Limb (tissue), 2 donors: ENCODE data around the gene ST3GAL5.
"Not testable (repeated sequence)": the region's sequence is repeated elsewhere in the genome, so short reads cannot be mapped to it uniquely, and the experiment has no call there.

Source experiments
- DNase-seq, 2 donors: peaks; one replicate each; pipeline ENCODE4 v3.0.0-alpha.2; 2016; ENCODE audit errors: extremely low spot score in 2 of 2

The ST3GAL5 gene

GRCh38 chr2:85838181-85838580 lies 50.6 kb downstream of the ST3GAL5 start:
- no peak for DNase-seq

- no peak for DNase-seq
Observed at GRCh38 chr2:85834466-85834865, 54.3 kb downstream of the ST3GAL5 start.

GRCh38 chr2:85831735-85832134 lies 57.1 kb downstream of the ST3GAL5 start:
- DNase-seq: no peak

GRCh38 chr2:85830645-85831044 lies 58.1 kb downstream of the ST3GAL5 start:
- DNase-seq: no peak

- DNase-seq: not testable (repeated sequence)
Observed at GRCh38 chr2:85829394-85829793, 59.4 kb downstream of the ST3GAL5 start.

- no peak for DNase-seq
Observed at GRCh38 chr2:85828725-85829124, 60.1 kb downstream of the ST3GAL5 start.

GRCh38 chr2:85827879-85828569 lies 60.8 kb downstream of the ST3GAL5 start:
- no peak for DNase-seq

- peak; percentile 80 to 86 for DNase-seq
Observed at GRCh38 chr2:85826990-85827878, 61.6 kb downstream of the ST3GAL5 start.

GRCh38 chr2:85823951-85824350 lies 64.8 kb downstream of the ST3GAL5 start:
- no peak for DNase-seq

GRCh38 chr2:85822766-85823165 lies 66.0 kb downstream of the ST3GAL5 start:
- DNase-seq: no peak

- no peak for DNase-seq
Observed at GRCh38 chr2:85819811-85820510, 68.8 kb downstream of the ST3GAL5 start.

- DNase-seq: no peak
Observed at GRCh38 chr2:85814802-85815550, 73.8 kb downstream of the ST3GAL5 start.

GRCh38 chr2:85813982-85814801 lies 74.6 kb downstream of the ST3GAL5 start:
- peak; percentile 84 to 95 for DNase-seq

- no peak for DNase-seq
Observed at GRCh38 chr2:85813211-85813981, 75.4 kb downstream of the ST3GAL5 start.

GRCh38 chr2:85812094-85812735 lies 76.6 kb downstream of the ST3GAL5 start:
- DNase-seq: no peak

- peak; percentile 67 to 71 for DNase-seq
Observed at GRCh38 chr2:85811180-85812093, 77.4 kb downstream of the ST3GAL5 start.

GRCh38 chr2:85810371-85811179 lies 78.2 kb downstream of the ST3GAL5 start:
- no peak for DNase-seq
